Choroid plexus epithelial cell (primary cell): ENCODE results near the gene MXRA8.
A peak's percentile ranks its signal among the peaks of the same experiment; 100 is the strongest.

Source experiments
- DNase-seq: peaks from one replicate; pipeline ENCODE4 v3.0.0-alpha.2; 2010; ENCODE audit warnings: low read depth
- H3K4me3 ChIP-seq: 2 replicates; pipeline ENCODE4 v1.5.1; 2011; ENCODE audit warnings: low read depth, mild to moderate bottlenecking, control low read depth, low read length, moderate library complexity
- TF ChIP-seq, protein P1 (sequence below): conservative IDR thresholded peaks from 2 replicates; pipeline ENCODE4 v1.5.1; 2011; ENCODE audit warnings: low read depth, mild to moderate bottlenecking, control low read depth, inconsistent platforms, low read length, moderate library complexity

The MXRA8 gene

DNA sequence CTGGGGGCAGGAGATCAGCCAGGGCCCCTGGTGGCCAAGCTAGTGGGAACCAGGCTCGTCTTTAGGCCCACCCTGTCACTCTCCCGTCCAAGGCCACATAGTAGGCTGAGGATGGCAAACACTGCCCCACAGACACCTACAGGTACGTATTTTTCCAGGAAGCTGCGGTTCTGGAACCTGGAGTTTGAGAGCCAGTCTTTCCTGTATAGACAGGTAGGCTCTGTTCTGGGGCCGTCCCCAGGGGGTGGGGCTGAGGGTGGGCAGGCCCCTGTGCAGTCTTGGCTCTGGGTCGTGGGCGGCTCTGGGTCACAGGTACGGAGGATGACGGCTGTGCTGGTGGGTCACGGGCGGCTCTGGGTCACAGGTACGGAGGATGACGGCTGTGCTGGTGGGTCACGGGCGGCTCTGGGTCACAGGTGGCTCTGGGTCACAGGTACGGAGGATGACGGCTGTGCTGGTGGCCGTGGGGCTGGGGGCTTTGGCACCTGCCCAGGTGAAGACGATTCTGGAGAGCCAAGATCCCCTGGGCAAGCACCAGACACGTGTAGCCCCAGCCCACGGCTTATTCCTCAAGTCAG, 47.8 kb downstream of the MXRA8 start:
- TF ChIP-seq, protein P1, sequence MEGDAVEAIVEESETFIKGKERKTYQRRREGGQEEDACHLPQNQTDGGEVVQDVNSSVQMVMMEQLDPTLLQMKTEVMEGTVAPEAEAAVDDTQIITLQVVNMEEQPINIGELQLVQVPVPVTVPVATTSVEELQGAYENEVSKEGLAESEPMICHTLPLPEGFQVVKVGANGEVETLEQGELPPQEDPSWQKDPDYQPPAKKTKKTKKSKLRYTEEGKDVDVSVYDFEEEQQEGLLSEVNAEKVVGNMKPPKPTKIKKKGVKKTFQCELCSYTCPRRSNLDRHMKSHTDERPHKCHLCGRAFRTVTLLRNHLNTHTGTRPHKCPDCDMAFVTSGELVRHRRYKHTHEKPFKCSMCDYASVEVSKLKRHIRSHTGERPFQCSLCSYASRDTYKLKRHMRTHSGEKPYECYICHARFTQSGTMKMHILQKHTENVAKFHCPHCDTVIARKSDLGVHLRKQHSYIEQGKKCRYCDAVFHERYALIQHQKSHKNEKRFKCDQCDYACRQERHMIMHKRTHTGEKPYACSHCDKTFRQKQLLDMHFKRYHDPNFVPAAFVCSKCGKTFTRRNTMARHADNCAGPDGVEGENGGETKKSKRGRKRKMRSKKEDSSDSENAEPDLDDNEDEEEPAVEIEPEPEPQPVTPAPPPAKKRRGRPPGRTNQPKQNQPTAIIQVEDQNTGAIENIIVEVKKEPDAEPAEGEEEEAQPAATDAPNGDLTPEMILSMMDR: no peak
- H3K4me3 ChIP-seq: no peak overlapping the region
- no peak for DNase-seq

- no peak for DNase-seq
- TF ChIP-seq, protein P1: no peak
- peak overlapping the region; percentile 84 for H3K4me3 ChIP-seq
Observed at GRCh38 chr1:1310109-1310385, 48.3 kb downstream of the MXRA8 start.

- DNase-seq: no peak
- TF ChIP-seq, protein P1: no peak
- peak overlapping the region; percentile 84 for H3K4me3 ChIP-seq
Observed at GRCh38 chr1:1309251-1310108, 48.9 kb downstream of the MXRA8 start.

- DNase-seq: no peak
Observed at GRCh38 chr1:1308756-1309250, 49.6 kb downstream of the MXRA8 start.

GRCh38 chr1:1307923-1308755, 50.2 kb downstream of the MXRA8 start, which contains the start of the genes ACAP3 and PUSL1:
TSS of gene ACAP3 (minus strand) at chr1:1307930. CDS start at chr1:1307815, 115 bp downstream.
TSS of gene PUSL1 (plus strand) at chr1:1308597. CDS start at chr1:1308644, 47 bp downstream.
- peak; percentile 95 for DNase-seq

More at GRCh38 chr1:1308756-1309250, 49.6 kb downstream of the MXRA8 start:
- TF ChIP-seq, protein P1: no peak
- H3K4me3 ChIP-seq: peak overlapping the region; percentile 84

DNA sequence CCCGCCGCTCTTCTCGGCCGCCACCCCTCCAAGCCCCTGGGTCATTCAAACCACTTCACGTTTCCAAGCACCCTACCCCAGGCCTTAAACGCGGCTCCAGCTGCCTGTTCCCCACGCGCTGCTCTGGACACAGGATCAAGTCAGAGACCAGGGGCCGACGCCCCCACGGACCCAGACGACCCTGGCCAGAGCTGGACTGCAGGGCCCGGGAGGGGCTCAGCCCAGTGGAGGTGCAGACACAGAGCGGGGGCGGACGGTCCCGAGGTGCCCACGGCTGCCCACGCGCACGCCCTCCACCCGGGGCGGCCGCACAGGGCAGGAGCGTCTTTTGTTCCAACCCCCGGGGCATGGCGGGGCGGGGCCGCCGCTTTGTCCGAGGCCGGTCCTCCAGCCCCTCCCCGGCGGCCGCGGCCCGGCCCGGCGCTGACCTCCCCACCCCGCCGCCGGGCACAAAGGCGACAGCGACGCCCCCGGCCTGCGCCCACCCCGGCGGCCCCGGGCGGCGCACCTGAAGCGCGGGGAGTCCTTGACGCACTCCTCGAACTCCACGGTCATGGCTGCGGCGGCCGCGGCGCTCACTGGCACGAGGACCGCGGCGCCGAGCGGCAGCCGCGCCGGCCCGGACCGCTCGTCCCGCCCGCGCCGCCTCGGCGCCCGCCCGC, 51.0 kb downstream of the MXRA8 start:
- peak overlapping the region; percentile 71 for H3K4me3 ChIP-seq
- TF ChIP-seq, protein P1: no peak
- DNase-seq: no peak

More at GRCh38 chr1:1307923-1308755, 50.2 kb downstream of the MXRA8 start, which contains the start of the genes ACAP3 and PUSL1:
- H3K4me3 ChIP-seq: peak within 1 kb of the TSS; percentile 84
- TF ChIP-seq, protein P1: no peak
